Measurements from ENCODE around the gene LRRTM3.

GRCh38 chr10:67127441-67127840, 201.6 kb downstream of the LRRTM3 start:
- no peak for TF ChIP-seq CTCF (IDR thresholded peaks at IDR 0.05)
- TF ChIP-seq ZFX (IDR thresholded peaks at IDR 0.05; ENCODE audit: borderline replicate concordance): no peak

Measured in 22Rv1 (cell line).